H1 (cell line): ENCODE data around the gene PCDHA10. TPM values are rescaled to one million over a fixed set of nuclear protein-coding genes. Genes with fewer than 3 reads are reported as not detected.

ENCODE experiments used
- CTCF ChIA-PET: fragments of 300-600 bp; sonication (Branson Sonifier 250); formaldehyde crosslinking; loops from one replicate; lab custom pipeline; 2021; ENCODE audit not compliant: partially characterized antibody; lab: Charles Lee
- POLR2A ChIA-PET: fragments of 300-600 bp; sonication (Branson Sonifier 250); formaldehyde crosslinking; loops from one replicate; lab custom pipeline; 2021; ENCODE audit warnings: inconsistent platforms; ENCODE audit not compliant: partially characterized antibody; lab: Charles Lee
- DNase-seq, 2 experiments: peaks; one replicate each; pipeline versions ENCODE4 v3.0.0 to v3.0.0-alpha.2; 2010 to 2022; ENCODE audit warnings: low spot score in 2 of 2, low read depth in 1 of 2, mixed read lengths in 1 of 2
- FAIRE-seq: peaks from 2 replicates; lab custom pipeline; 2011; peaks lifted over from hg19 to GRCh38; lab: Jason Lieb, UNC
- H2AFZ ChIP-seq: 2 replicates; pipeline ENCODE4 v1.8.1; 2012; ENCODE audit warnings: low read length, inconsistent platforms
- H2AK5ac ChIP-seq: 2 replicates; pipeline ENCODE4 v1.6.1; 2013; ENCODE audit warnings: low read depth, low read length
- H2BK120ac ChIP-seq: replicated peaks from 2 replicates; pipeline ENCODE3; 2013; ENCODE audit warnings: low read depth, low read length, inconsistent platforms
- H2BK12ac ChIP-seq: 2 replicates; pipeline ENCODE4 v1.6.1; 2013; ENCODE audit warnings: low read depth, low read length
- H2BK15ac ChIP-seq: 2 replicates; pipeline ENCODE4 v1.6.1; 2013; ENCODE audit warnings: low read length
- H2BK20ac ChIP-seq: 2 replicates; pipeline ENCODE4 v1.6.1; 2013; ENCODE audit warnings: low read length
- H2BK5ac ChIP-seq: 2 replicates; pipeline ENCODE4 v1.6.1; 2013; ENCODE audit warnings: low read depth, low read length
- H3K14ac ChIP-seq: 2 replicates; pipeline ENCODE4 v1.6.1; 2013; ENCODE audit warnings: inconsistent platforms; ENCODE audit not compliant: insufficient read length
- H3K18ac ChIP-seq: 2 replicates; pipeline ENCODE4 v1.6.1; 2013; ENCODE audit warnings: low read length; ENCODE audit errors: extremely low read depth
- H3K23ac ChIP-seq: 2 replicates; pipeline ENCODE4 v1.6.1; 2013; ENCODE audit warnings: inconsistent platforms; ENCODE audit not compliant: insufficient read length
- H3K23me2 ChIP-seq: 2 replicates; pipeline ENCODE4 v1.6.1; 2013; ENCODE audit warnings: low read depth, low read length
- H3K27ac ChIP-seq: 2 replicates; pipeline ENCODE4 v1.6.1; 2011; ENCODE audit warnings: low read depth, low read length, inconsistent platforms
- H3K27me3 ChIP-seq, 4 experiments: replicated peaks in 1 of 4; 1 replicate in 1 of 4; 2 replicates in 3 of 4; pipeline versions ENCODE4 v1.6.1 to v1.8.1; 2011 to 2013; ENCODE audit warnings: low read length in 3 of 4, mild to moderate bottlenecking in 3 of 4, inconsistent platforms in 2 of 4, mixed read lengths in 2 of 4, moderate library complexity in 1 of 4; ENCODE audit not compliant: control insufficient read depth in 3 of 4, insufficient read depth in 3 of 4; ENCODE audit errors: extremely low read depth in 1 of 4
- H3K36me3 ChIP-seq, 4 experiments: 2 replicates each; pipeline versions ENCODE4 v1.6.1 to v1.8.1; 2011 to 2013; ENCODE audit warnings: mild to moderate bottlenecking in 4 of 4, low read length in 3 of 4, moderate library complexity in 2 of 4, control low read depth in 1 of 4, inconsistent platforms in 1 of 4; ENCODE audit not compliant: insufficient read depth in 4 of 4, control insufficient read depth in 2 of 4
- H3K4ac ChIP-seq: replicated peaks from 2 replicates; pipeline ENCODE3; 2013; ENCODE audit warnings: low read length, low read depth, mixed read lengths, inconsistent platforms; ENCODE audit not compliant: insufficient read length
- H3K4me1 ChIP-seq, 4 experiments: replicated peaks in 1 of 4; 1 replicate in 1 of 4; 2 replicates in 3 of 4; pipeline versions ENCODE4 v1.6.1 to v1.8.1; 2011 to 2013; ENCODE audit warnings: low read length in 3 of 4, inconsistent platforms in 2 of 4, mixed read lengths in 1 of 4; ENCODE audit not compliant: insufficient read depth in 4 of 4, control insufficient read depth in 3 of 4
- H3K4me2 ChIP-seq, 2 experiments: 2 replicates each; pipeline versions ENCODE4 v1.6.1 to v1.8.1; 2011 to 2013; ENCODE audit warnings: low read depth in 2 of 2, low read length in 2 of 2, control low read depth in 1 of 2, inconsistent platforms in 1 of 2, mild to moderate bottlenecking in 1 of 2; ENCODE audit not compliant: insufficient read depth in 1 of 2
- H3K4me3 ChIP-seq, 4 experiments: fragments of 200-600, 300-600 bp in 1 of 4; sonication (generic), shearing (Covaris generic), sonication (Bioruptor Twin) in 1 of 4; 2 replicates each; pipeline versions ENCODE4 v1.5.1 to v1.8.1; 2011 to 2016; ENCODE audit warnings: low read length in 4 of 4, low read depth in 3 of 4, control low read depth in 2 of 4, inconsistent platforms in 2 of 4, mild to moderate bottlenecking in 2 of 4, mixed read lengths in 1 of 4, moderate library complexity in 1 of 4; ENCODE audit not compliant: insufficient read depth in 2 of 4; ENCODE audit errors: extremely low read depth in 1 of 4
- H3K56ac ChIP-seq: replicated peaks from 2 replicates; pipeline ENCODE3; 2013; ENCODE audit warnings: low read depth, mild to moderate bottlenecking, mixed read lengths, low read length, inconsistent platforms; ENCODE audit not compliant: insufficient read length
- H3K79me1 ChIP-seq: 2 replicates; pipeline ENCODE4 v1.6.1; 2013; ENCODE audit warnings: low read depth, low read length, control low read depth
- H3K79me2 ChIP-seq, 2 experiments: 2 replicates each; pipeline versions ENCODE4 v1.6.1 to v1.8.1; 2012 to 2013; ENCODE audit warnings: low read length in 2 of 2, mild to moderate bottlenecking in 2 of 2, inconsistent platforms in 1 of 2; ENCODE audit not compliant: insufficient read depth in 2 of 2, control insufficient read depth in 1 of 2
- H3K9ac ChIP-seq, 4 experiments: replicated peaks in 1 of 4; 1 replicate in 1 of 4; 2 replicates in 3 of 4; pipeline versions ENCODE4 v1.6.1 to v1.8.1; 2011 to 2013; ENCODE audit warnings: low read depth in 3 of 4, low read length in 3 of 4, control low read depth in 2 of 4, mild to moderate bottlenecking in 2 of 4, moderate library complexity in 2 of 4, inconsistent platforms in 1 of 4; ENCODE audit errors: extremely low read depth in 1 of 4
- H3K9me3 ChIP-seq, 2 experiments: 2 replicates each; pipeline versions ENCODE4 v1.6.1 to v1.8.1; 2012 to 2013; ENCODE audit warnings: mild to moderate bottlenecking in 2 of 2, moderate library complexity in 2 of 2, control low read depth in 1 of 2, inconsistent platforms in 1 of 2, low read depth in 1 of 2, low read length in 1 of 2, mixed read lengths in 1 of 2; ENCODE audit not compliant: insufficient read depth in 2 of 2
- H4K20me1 ChIP-seq, 2 experiments: replicated peaks in 1 of 2; 2 replicates each; pipeline versions ENCODE3 to v1.8.1; 2011 to 2013; ENCODE audit warnings: inconsistent platforms in 2 of 2, low read length in 2 of 2, mild to moderate bottlenecking in 1 of 2; ENCODE audit not compliant: insufficient read depth in 2 of 2, control insufficient read depth in 1 of 2
- H4K5ac ChIP-seq: 2 replicates; pipeline ENCODE4 v1.6.1; 2013; ENCODE audit warnings: low read length, low read depth, mixed read lengths, inconsistent platforms; ENCODE audit not compliant: insufficient read length
- H4K8ac ChIP-seq: 2 replicates; pipeline ENCODE4 v1.8.0; 2013; ENCODE audit warnings: mild to moderate bottlenecking, moderate library complexity, low read length, inconsistent platforms; ENCODE audit not compliant: insufficient read depth; ENCODE audit errors: extremely low read depth
- H4K91ac ChIP-seq: replicated peaks from 2 replicates; pipeline ENCODE3; 2013; ENCODE audit warnings: low read length, mixed read lengths, inconsistent platforms; ENCODE audit not compliant: insufficient read length
- ASH2L ChIP-seq: fragments of 200-600, 300-600 bp; sonication (generic); IDR thresholded peaks from one replicate; pipeline ENCODE4 v1.7.1; 2017; ENCODE audit warnings: low read length
- CBX8 ChIP-seq: fragments of 300-800, 300-1000 bp; sonication (generic); IDR thresholded peaks from 2 replicates; pipeline ENCODE4 v1.7.1; 2016; ENCODE audit warnings: low read depth, low read length, borderline replicate concordance
- CHD1 ChIP-seq: IDR thresholded peaks from 2 replicates; pipeline ENCODE4 v1.6.1; 2012; ENCODE audit warnings: low read depth, low read length, improper control_type of control experiment
- HDAC6 ChIP-seq: IDR thresholded peaks from one replicate; pipeline ENCODE4 v1.7.1; 2012; ENCODE audit warnings: low read depth, mild to moderate bottlenecking, inconsistent platforms, low read length, moderate library complexity
- RFX5 ChIP-seq: IDR thresholded peaks from 2 replicates; pipeline ENCODE4 v1.6.1; 2011; ENCODE audit warnings: low read depth, low read length, improper control_type of control experiment, borderline replicate concordance
- TEAD4 ChIP-seq: IDR thresholded peaks from 2 replicates; pipeline ENCODE4 v1.6.1; 2012; ENCODE audit warnings: low read depth, low read length, inconsistent platforms, mixed read lengths
- WGBS, 2 experiments: shearing (Covaris generic) in 1 of 2; methylation state at CpG; one replicate each; pipeline versions ENCODE4 v1.1.6 to v1.1.7; 2013 to 2015; ENCODE audit warnings: low lambda C conversion rate in 2 of 2, mixed read lengths in 2 of 2, inconsistent platforms in 1 of 2, low coverage in 1 of 2, missing lambda C conversion rate in 1 of 2; ENCODE audit not compliant: insufficient replicate concordance in 2 of 2, insufficient coverage in 1 of 2, insufficient read length in 1 of 2; ENCODE audit errors: extremely low coverage in 1 of 2, missing lambda C conversion rate in 1 of 2; 5-methylcytosine and 5-hydroxymethylcytosine counted together
- polyA plus RNA-seq, 7 experiments: library from polyadenylated mRNA; depleted of rRNA in 3 of 7; stranded (reverse) in 5 of 7; unstranded in 2 of 7; fragments of >200 nt in 5 of 7; fragments of 200-250 nt in 2 of 7; gene quantifications; 1 replicate in 5 of 7; 2 replicates in 1 of 7; 4 replicates in 1 of 7; pipeline versions ENCODE4 v1.2.1 to v1.2.3, GENCODE V29; 2011 to 2013; ENCODE audit warnings: missing spikeins in 2 of 7, mixed read lengths in 2 of 7
- total RNA-seq: library from RNA; stranded (reverse); fragmentation: NEBNext Ultra II Directional; extraction: Animal tissue kit (Norgen Biotek cat#: 25700); gene quantifications from 2 replicates; pipeline ENCODE4 v1.2.1, GENCODE V29; 2021
- TF ChIP-seq, protein P1 (sequence below): IDR thresholded peaks from 2 replicates; pipeline ENCODE4 v1.6.1; 2012; ENCODE audit warnings: low read length, inconsistent platforms
- TF ChIP-seq, protein P2 (sequence below): IDR thresholded peaks from 2 replicates; pipeline ENCODE4 v1.6.1; 2011; ENCODE audit warnings: low read length, improper control_type of control experiment

PCDHA10 gene
- total and polyA plus RNA-seq, 2 of the 8 experiments (the other 6 are each of a cell fraction or from before 2014, with no cell fraction given) = 2.8 to 5.4 TPM

DNA sequence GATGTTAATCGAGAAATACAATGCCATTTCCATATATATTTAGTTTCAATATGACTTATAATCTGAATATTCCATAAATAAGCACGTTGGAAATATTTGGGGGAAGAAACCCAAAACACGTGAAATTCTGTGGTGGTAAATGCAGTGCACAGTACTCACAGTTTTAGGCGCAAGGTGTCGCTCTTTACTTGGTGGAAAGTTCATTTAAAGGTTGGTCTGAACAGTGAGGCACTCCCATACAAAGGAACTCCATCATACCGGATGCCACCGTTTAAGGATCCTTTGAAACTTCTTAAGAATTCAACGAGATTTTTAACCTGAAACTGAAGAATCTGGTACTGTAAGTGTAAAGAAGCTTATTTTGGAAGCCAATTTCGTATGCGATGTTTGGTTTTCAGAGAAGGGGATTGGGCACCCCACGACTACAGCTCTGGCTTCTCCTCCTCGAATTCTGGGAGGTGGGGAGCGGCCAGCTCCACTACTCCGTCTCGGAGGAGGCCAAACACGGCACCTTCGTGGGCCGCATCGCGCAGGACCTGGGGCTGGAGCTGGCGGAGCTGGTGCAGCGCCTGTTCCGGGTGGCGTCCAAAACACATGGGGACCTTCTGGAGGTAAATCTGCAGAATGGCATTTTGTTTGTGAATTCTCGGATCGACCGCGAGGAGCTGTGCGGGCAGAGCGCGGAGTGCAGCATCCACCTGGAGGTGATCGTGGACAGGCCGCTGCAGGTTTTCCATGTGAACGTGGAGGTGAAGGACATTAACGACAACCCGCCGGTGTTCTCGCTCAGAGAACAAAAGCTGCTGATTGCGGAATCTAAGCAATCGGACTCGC lies 13.2 kb downstream of the PCDHA10 start, which contains the start of gene PCDHA11:
TSS of gene PCDHA11 (plus strand) at position 237 of the 834 bp plus-strand sequence. CDS start at position 384, 147 bp downstream.
- Histone ChIP-seq H2BK5ac (no peak within 1 kb of the TSS), H3K23me2 (no peaks in the 10 kb centered on the region), H2BK12ac (no peak within 1 kb of the TSS), H3K79me1 (no peaks in the 10 kb centered on the region), H2AK5ac (no peak within 1 kb of the TSS), H4K20me1 (no peaks in the 10 kb centered on the region), H3K4me1 (no peaks in the 10 kb centered on the region), H3K4me3 (peak within 1 kb of the TSS; percentile 54 to 66 (median 58)), H3K23ac (no peak within 1 kb of the TSS), H3K79me2 (peaks cover 0 to 19% of the 10 kb centered on the region in 2 experiments; a peak in 2 of 4 replicates), H2BK15ac (no peak within 1 kb of the TSS), H4K8ac (peak within 1 kb of the TSS; percentile 58; the same call in 1 of the 2 replicates), H3K14ac (no peak within 1 kb of the TSS), H3K4ac (no peak within 1 kb of the TSS), H3K9me3 (peaks cover 0 to 13% of the 10 kb centered on the region in 2 experiments; a peak in 1 of 4 replicates), H3K36me3 (peaks cover 0 to 15% (median 0%) of the 10 kb centered on the region in 4 experiments; a peak in 3 of 8 replicates), H3K27ac (peak within 1 kb of the TSS; percentile 37; the same call in 1 of the 2 replicates), H4K91ac (no peak within 1 kb of the TSS), H3K4me2 (peak within 1 kb of the TSS; percentile 37 to 47), H4K5ac (peak within 1 kb of the TSS; percentile 7), H3K18ac (no peak within 1 kb of the TSS; the same call in 1 of the 2 replicates), H3K9ac (peak within 1 kb of the TSS; percentile 31 to 57 (median 47); a peak in 6 of 7 replicates), H2BK20ac (no peak within 1 kb of the TSS), H2BK120ac (no peak within 1 kb of the TSS), H3K56ac (no peak within 1 kb of the TSS), H3K27me3 (no peaks in the 10 kb centered on the region), H2AFZ (peak within 1 kb of the TSS; percentile 11; the same call in 1 of the 2 replicates)
- FAIRE-seq = peak; percentile 63
- CTCF ChIA-PET = interaction anchor here (0.6 to 9.3 kb wide), 50 partner anchors 9 to 286 kb away, joined by 3 to 141 read pairs (median 5); partner anchors contain the start of genes PCDHA1, PCDHA10, PCDHA13 and PCDHA4
- DNase-seq = no peak
- 41% methylated on average over 37 of the region's 41 CpGs; no CpG with 5 or more reads in 1 of the 2 experiments for WGBS, 2 experiments
- POLR2A ChIA-PET = interaction anchor here (0.6 to 2.4 kb wide), 13 partner anchors 8 to 226 kb away, joined by 3 to 14 read pairs (median 6); partner anchors contain the start of genes PCDHA10, PCDHA6, PCDHB1 and PCDHB2
- TF ChIP-seq CBX8 = no peak
- TF ChIP-seq ASH2L = peak; percentile 48
- TF ChIP-seq, protein P1, sequence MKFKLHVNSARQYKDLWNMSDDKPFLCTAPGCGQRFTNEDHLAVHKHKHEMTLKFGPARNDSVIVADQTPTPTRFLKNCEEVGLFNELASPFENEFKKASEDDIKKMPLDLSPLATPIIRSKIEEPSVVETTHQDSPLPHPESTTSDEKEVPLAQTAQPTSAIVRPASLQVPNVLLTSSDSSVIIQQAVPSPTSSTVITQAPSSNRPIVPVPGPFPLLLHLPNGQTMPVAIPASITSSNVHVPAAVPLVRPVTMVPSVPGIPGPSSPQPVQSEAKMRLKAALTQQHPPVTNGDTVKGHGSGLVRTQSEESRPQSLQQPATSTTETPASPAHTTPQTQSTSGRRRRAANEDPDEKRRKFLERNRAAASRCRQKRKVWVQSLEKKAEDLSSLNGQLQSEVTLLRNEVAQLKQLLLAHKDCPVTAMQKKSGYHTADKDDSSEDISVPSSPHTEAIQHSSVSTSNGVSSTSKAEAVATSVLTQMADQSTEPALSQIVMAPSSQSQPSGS = no peak
- no peak for TF ChIP-seq RFX5
- TF ChIP-seq HDAC6 = no peak
- TF ChIP-seq, protein P2, sequence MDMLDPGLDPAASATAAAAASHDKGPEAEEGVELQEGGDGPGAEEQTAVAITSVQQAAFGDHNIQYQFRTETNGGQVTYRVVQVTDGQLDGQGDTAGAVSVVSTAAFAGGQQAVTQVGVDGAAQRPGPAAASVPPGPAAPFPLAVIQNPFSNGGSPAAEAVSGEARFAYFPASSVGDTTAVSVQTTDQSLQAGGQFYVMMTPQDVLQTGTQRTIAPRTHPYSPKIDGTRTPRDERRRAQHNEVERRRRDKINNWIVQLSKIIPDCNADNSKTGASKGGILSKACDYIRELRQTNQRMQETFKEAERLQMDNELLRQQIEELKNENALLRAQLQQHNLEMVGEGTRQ = no peak
- peak; percentile 56; the same call in 1 of the 2 replicates for TF ChIP-seq TEAD4
- TF ChIP-seq CHD1 = no peak
